ENCODE data around the gene SH3GL3. TPM values are rescaled to one million over a fixed set of nuclear protein-coding genes. Genes with fewer than 3 reads are reported as not detected.

SH3GL3 gene
- total and polyA plus RNA-seq, 8 donors = 0.56 to 3.3 (median 1.4) TPM; not detected in 4

- no peaks in the 10 kb centered on the region for H3K4me1 ChIP-seq
- intact Hi-C loops (cut with DNase I; ENCODE audit: low total_unique reads) = no loop called here
- no peak overlapping the region for H3K4me3 ChIP-seq
- 71 to 92% (median 82%) methylated on average over 2 of the region's 2 CpGs for WGBS, 5 donors
- no peaks in the 10 kb centered on the region for H3K36me3 ChIP-seq
- H3K9me3 ChIP-seq = no peaks in the 10 kb centered on the region
- DNase-seq = no peak
- no peak overlapping the region for H3K27ac ChIP-seq
- TF ChIP-seq POLR2AphosphoS5 (IDR thresholded peaks at IDR 0.05) (no peak), CTCF (IDR thresholded peaks at IDR 0.05) (no peak), POLR2A (IDR thresholded peaks at IDR 0.05) (no peak), EP300 (IDR thresholded peaks at IDR 0.05) (no peak)
- H3K27me3 ChIP-seq = no peaks in the 10 kb centered on the region
Measured at GRCh38 chr15:83631534-83631933, 184.4 kb downstream of the SH3GL3 start.

GRCh38 chr15:83643201-83643600 is 196.1 kb downstream of the SH3GL3 start:
- Histone ChIP-seq H3K27me3 (no peaks in the 10 kb centered on the region), H3K36me3 (no peaks in the 10 kb centered on the region), H3K4me3 (no peak overlapping the region), H3K4me1 (no peaks in the 10 kb centered on the region), H3K9me3 (peaks cover 0 to 13% (median 4%) of the 10 kb centered on the region in 4 donors), H3K27ac (no peak overlapping the region)
- TF ChIP-seq CTCF (IDR thresholded peaks at IDR 0.05) = no peak
- TF ChIP-seq EP300 (IDR thresholded peaks at IDR 0.05) = no peak
- no peak for TF ChIP-seq POLR2A (IDR thresholded peaks at IDR 0.05)
- no peak for TF ChIP-seq POLR2AphosphoS5 (IDR thresholded peaks at IDR 0.05)
- intact Hi-C loops (cut with DNase I; ENCODE audit: low total_unique reads) = no loop called here
- DNase-seq = no peak

- intact Hi-C loops (cut with DNase I; ENCODE audit: low total_unique reads) = no loop called here
- Histone ChIP-seq H3K27me3 (no peaks in the 10 kb centered on the region), H3K9me3 (peaks cover 0 to 13% (median 4%) of the 10 kb centered on the region in 4 donors), H3K4me1 (no peaks in the 10 kb centered on the region), H3K4me3 (no peak overlapping the region), H3K27ac (no peak overlapping the region), H3K36me3 (no peaks in the 10 kb centered on the region)
- no peak for DNase-seq
- WGBS, 5 donors = 86 to 96% (median 94%) methylated on average over 1 of the region's 1 CpG
- TF ChIP-seq POLR2AphosphoS5 (IDR thresholded peaks at IDR 0.05) = no peak
Measured at GRCh38 chr15:83644439-83644838, 197.3 kb downstream of the SH3GL3 start.

- H3K27me3 ChIP-seq = peaks cover 0 to 30% (median 13%) of the 10 kb centered on the region in 3 donors
- H3K36me3 ChIP-seq = no peaks in the 10 kb centered on the region
- TF ChIP-seq POLR2AphosphoS5 (IDR thresholded peaks at IDR 0.05) (no peak), CTCF (IDR thresholded peaks at IDR 0.05) (no peak), POLR2A (IDR thresholded peaks at IDR 0.05) (no peak), EP300 (IDR thresholded peaks at IDR 0.05) (no peak)
- H3K4me1 ChIP-seq = peaks cover 0 to 30% (median 24%) of the 10 kb centered on the region in 4 donors
- no peak for DNase-seq
- no peak overlapping the region for H3K4me3 ChIP-seq
- H3K27ac ChIP-seq = no peak overlapping the region
- no peaks in the 10 kb centered on the region for H3K9me3 ChIP-seq
- WGBS, 5 donors = 86 to 97% (median 87%) methylated on average over 2 of the region's 2 CpGs
- intact Hi-C loops (cut with DNase I; ENCODE audit: low total_unique reads) = no loop called here
Measured at GRCh38 chr15:83650831-83651230, 203.7 kb downstream of the SH3GL3 start.

GRCh38 chr15:83651541-83651940 is 204.4 kb downstream of the SH3GL3 start:
- H3K36me3 ChIP-seq = no peaks in the 10 kb centered on the region
- no peak overlapping the region for H3K27ac ChIP-seq
- DNase-seq = no peak
- H3K4me3 ChIP-seq = no peak overlapping the region
- intact Hi-C loops (cut with DNase I; ENCODE audit: low total_unique reads) = no loop called here
- H3K9me3 ChIP-seq = no peaks in the 10 kb centered on the region
- H3K27me3 ChIP-seq = peaks cover 0 to 30% (median 13%) of the 10 kb centered on the region in 3 donors
- WGBS, 5 donors = 65 to 82% (median 70%) methylated on average over 6 of the region's 6 CpGs
- peaks cover 2 to 37% (median 31%) of the 10 kb centered on the region in 4 donors for H3K4me1 ChIP-seq
- no peak for TF ChIP-seq POLR2AphosphoS5 (IDR thresholded peaks at IDR 0.05)
- TF ChIP-seq POLR2A (IDR thresholded peaks at IDR 0.05) = no peak
- no peak for TF ChIP-seq CTCF (IDR thresholded peaks at IDR 0.05)
- no peak for TF ChIP-seq EP300 (IDR thresholded peaks at IDR 0.05)
